NCI-H128 (cell line): ENCODE measurements around the gene TRABD2B.
"Not testable (repeated sequence)": the region's sequence is repeated elsewhere in the genome, so short reads cannot be mapped to it uniquely, and the experiment has no call there.

Source experiments
- DNase-seq: peaks from one replicate; lab custom pipeline; 2025; ENCODE audit not compliant: unreplicated experiment; lab: John Stamatoyannopoulos, UW

The TRABD2B gene

GRCh38 chr1:47970882-47971281 is 26.3 kb downstream of the TRABD2B start:
- no peak for DNase-seq

GRCh38 chr1:47969478-47969877 is 27.7 kb downstream of the TRABD2B start:
- DNase-seq = no peak

GRCh38 chr1:47968556-47968888 is 28.7 kb downstream of the TRABD2B start:
- DNase-seq = no peak

GRCh38 chr1:47967864-47968555 is 29.2 kb downstream of the TRABD2B start:
- DNase-seq = no peak

GRCh38 chr1:47965816-47966215 is 31.4 kb downstream of the TRABD2B start:
- DNase-seq = no peak

GRCh38 chr1:47964636-47965035 is 32.5 kb downstream of the TRABD2B start:
- no peak for DNase-seq

- no peak for DNase-seq
Observed at GRCh38 chr1:47963568-47964358, 33.4 kb downstream of the TRABD2B start.

- DNase-seq = no peak
Observed at GRCh38 chr1:47962750-47963492, 34.3 kb downstream of the TRABD2B start.

GRCh38 chr1:47961835-47962234 is 35.4 kb downstream of the TRABD2B start:
- not testable (repeated sequence) for DNase-seq

GRCh38 chr1:47956491-47956890 is 40.7 kb downstream of the TRABD2B start:
- DNase-seq = not testable (repeated sequence)

- no peak for DNase-seq
Observed at GRCh38 chr1:47953661-47954060, 43.5 kb downstream of the TRABD2B start.

GRCh38 chr1:47951545-47952235 is 45.5 kb downstream of the TRABD2B start:
- DNase-seq = no peak

- no peak for DNase-seq
Observed at GRCh38 chr1:47951026-47951425, 46.2 kb downstream of the TRABD2B start.

GRCh38 chr1:47950471-47950870 is 46.7 kb downstream of the TRABD2B start:
- no peak for DNase-seq

GRCh38 chr1:47948126-47948525 is 49.1 kb downstream of the TRABD2B start:
- no peak for DNase-seq

GRCh38 chr1:47947531-47947930 is 49.7 kb downstream of the TRABD2B start:
- no peak for DNase-seq

GRCh38 chr1:47944561-47944960 is 52.6 kb downstream of the TRABD2B start:
- no peak for DNase-seq

- no peak for DNase-seq
Observed at GRCh38 chr1:47942240-47942629, 55.0 kb downstream of the TRABD2B start.

GRCh38 chr1:47941609-47942239 is 55.5 kb downstream of the TRABD2B start:
- DNase-seq = no peak

- DNase-seq = no peak
Observed at GRCh38 chr1:47940779-47941178, 56.4 kb downstream of the TRABD2B start.

GRCh38 chr1:47940326-47940725 is 56.9 kb downstream of the TRABD2B start:
- DNase-seq = no peak
